Kidney epithelial cell (primary cell): ENCODE measurements around the gene EFCAB8. TPM values are rescaled to one million over a fixed set of nuclear protein-coding genes. Genes with fewer than 3 reads are reported as not detected.

Experiments used
- DNase-seq: peaks from one replicate; pipeline ENCODE4 v3.0.0-alpha.2; 2010; ENCODE audit warnings: low read depth
- H3K27me3 ChIP-seq: 2 replicates; pipeline ENCODE4 v1.6.0; 2011; ENCODE audit warnings: low read length; ENCODE audit not compliant: control insufficient read depth, insufficient read depth
- H3K36me3 ChIP-seq: 2 replicates; pipeline ENCODE4 v1.5.1; 2011; ENCODE audit warnings: low read length; ENCODE audit not compliant: control insufficient read depth, insufficient read depth
- H3K4me3 ChIP-seq: 2 replicates; pipeline ENCODE4 v1.5.1; 2011; ENCODE audit warnings: low read depth, mild to moderate bottlenecking, control low read depth, low read length
- CTCF ChIP-seq: IDR thresholded peaks from 2 replicates; pipeline ENCODE4 v1.5.1; 2011; ENCODE audit warnings: mild to moderate bottlenecking, moderate library complexity, low read length, control low read depth, inconsistent platforms; ENCODE audit not compliant: insufficient read depth, poor library complexity, severe bottlenecking
- total RNA-seq: library from RNA; depleted of rRNA; stranded (reverse); fragments of >200 nt; gene quantifications from 2 replicates; pipeline ENCODE4 v1.2.3, GENCODE V29; 2015

The EFCAB8 gene
- total RNA-seq, 1 donor from 2014 or later, result not detected

- no peak for DNase-seq
- H3K27me3 ChIP-seq, result no peaks in the 10 kb centered on the region
- no peak for TF ChIP-seq CTCF
- H3K4me3 ChIP-seq, result peak overlapping the region; percentile 65
- no peaks in the 10 kb centered on the region for H3K36me3 ChIP-seq
Observed at GRCh38 chr20:32820698-32821377, 37.9 kb upstream of the EFCAB8 start.

GRCh38 chr20:32822225-32822624, 36.5 kb upstream of the EFCAB8 start:
- H3K4me3 ChIP-seq, result no peak overlapping the region
- H3K27me3 ChIP-seq, result no peaks in the 10 kb centered on the region
- TF ChIP-seq CTCF, result no peak
- H3K36me3 ChIP-seq, result no peaks in the 10 kb centered on the region
- DNase-seq, result no peak

- DNase-seq, result peak; percentile 50
- Histone ChIP-seq H3K27me3 (no peaks in the 10 kb centered on the region), H3K4me3 (no peak overlapping the region), H3K36me3 (no peaks in the 10 kb centered on the region)
- TF ChIP-seq CTCF, result peak; percentile 28
Observed at GRCh38 chr20:32823078-32823477, 35.6 kb upstream of the EFCAB8 start.

GRCh38 chr20:32823737-32824588, 34.8 kb upstream of the EFCAB8 start:
- no peak for DNase-seq
- Histone ChIP-seq H3K4me3 (no peak overlapping the region), H3K36me3 (no peaks in the 10 kb centered on the region), H3K27me3 (no peaks in the 10 kb centered on the region)
- TF ChIP-seq CTCF, result no peak

- TF ChIP-seq CTCF, result no peak
- Histone ChIP-seq H3K4me3 (no peak overlapping the region), H3K36me3 (no peaks in the 10 kb centered on the region), H3K27me3 (no peaks in the 10 kb centered on the region)
- DNase-seq, result peak; percentile 34
Observed at GRCh38 chr20:32828029-32828680, 30.6 kb upstream of the EFCAB8 start.
